ENCODE results near the gene NCLN.
"Not testable (repeated sequence)": the region's sequence is repeated elsewhere in the genome, so short reads cannot be mapped to it uniquely, and the experiment has no call there.

NCLN gene

DNA sequence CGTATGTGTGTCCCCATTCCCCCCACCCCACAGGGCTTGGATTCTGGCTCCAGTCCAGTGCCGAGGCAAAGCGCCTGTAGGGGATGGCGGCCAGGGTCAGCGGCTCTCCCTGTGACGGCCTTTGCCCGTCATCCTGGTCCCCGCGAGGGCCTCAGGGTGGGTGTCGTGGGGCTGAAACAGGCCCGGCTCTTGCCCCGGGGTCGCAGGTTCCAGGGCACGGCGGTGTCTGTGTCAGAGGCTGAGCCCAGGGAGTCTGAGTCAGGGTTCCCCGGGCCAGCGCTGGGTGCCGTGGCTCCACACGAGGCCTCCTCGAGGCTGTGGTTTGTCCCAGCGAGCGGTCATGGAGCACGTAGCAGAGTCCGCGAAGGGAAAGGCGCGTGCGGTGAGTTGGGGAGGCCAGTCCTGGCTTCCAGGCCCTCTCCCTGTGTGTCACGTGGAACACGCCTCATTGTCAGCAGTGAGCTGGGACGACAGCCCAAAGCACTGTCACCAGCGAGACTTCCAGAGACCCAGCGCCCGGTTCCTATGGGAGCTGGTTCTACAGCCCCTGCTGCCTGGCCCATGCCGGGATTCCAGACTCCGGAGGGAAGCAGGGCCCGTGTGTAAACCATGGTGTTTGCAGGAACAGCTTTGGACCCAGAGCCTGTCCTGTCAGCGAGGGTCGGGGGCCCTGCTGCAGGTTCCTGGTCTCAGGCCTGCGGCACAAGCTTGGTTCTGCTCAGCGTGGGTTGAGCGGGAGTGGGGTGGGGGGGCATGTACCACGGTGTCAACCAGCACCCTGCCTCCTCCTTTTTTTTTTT lies 13.4 kb downstream of the NCLN start:
- DNase-seq (ENCODE audit: low read depth), result no peak

DNA sequence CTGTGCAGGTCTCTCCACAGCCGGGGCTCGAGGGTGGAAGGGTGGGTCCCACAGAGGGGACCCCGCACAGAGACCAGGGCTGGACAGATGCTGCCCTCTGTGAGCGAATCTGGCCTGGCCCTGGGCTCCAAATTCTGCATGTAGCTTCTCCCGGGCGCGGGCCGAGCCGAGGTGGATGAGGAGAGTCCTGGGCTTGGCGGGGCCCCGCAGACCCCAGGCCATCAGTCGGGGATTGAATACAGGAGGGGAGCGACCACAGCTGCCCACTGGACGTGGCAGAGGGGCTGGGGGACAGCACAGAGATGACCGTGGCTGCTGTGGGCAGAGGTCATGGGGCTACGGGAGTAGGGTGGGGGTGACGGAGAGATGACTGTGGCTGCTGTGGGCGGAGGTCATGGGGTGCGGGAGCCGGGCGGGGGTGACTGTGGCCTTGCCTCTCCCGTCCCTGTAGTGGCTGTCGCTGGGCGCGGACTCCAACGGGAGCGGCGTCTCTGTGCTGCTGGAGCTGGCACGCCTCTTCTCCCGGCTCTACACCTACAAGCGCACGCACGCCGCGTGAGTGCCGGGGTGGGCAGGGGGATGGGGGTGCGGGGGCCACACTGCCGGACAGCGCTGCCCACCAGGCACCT lies 15.5 kb downstream of the NCLN start:
- no peak for DNase-seq (ENCODE audit: low read depth)

DNA sequence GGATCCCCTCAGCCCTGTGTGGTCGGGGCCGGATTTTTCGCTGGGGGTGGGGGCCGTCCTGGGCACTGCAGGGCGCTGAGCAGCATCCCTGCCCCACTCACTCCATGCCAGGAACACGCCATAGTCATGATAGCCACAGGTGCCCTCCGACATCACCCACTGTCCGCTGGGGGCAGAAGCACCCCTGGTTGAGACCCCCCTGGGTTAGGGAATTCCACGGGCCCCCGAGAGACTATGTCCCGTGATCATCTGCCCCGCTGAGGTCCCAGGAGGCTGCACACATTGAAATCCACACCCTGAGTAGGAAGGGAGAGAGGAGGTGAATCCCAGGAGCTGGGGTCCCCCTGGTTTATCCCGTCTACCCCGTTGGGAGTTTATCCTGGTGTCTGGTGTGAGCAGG lies 16.2 kb downstream of the NCLN start:
- DNase-seq (ENCODE audit: low read depth), result no peak

DNA sequence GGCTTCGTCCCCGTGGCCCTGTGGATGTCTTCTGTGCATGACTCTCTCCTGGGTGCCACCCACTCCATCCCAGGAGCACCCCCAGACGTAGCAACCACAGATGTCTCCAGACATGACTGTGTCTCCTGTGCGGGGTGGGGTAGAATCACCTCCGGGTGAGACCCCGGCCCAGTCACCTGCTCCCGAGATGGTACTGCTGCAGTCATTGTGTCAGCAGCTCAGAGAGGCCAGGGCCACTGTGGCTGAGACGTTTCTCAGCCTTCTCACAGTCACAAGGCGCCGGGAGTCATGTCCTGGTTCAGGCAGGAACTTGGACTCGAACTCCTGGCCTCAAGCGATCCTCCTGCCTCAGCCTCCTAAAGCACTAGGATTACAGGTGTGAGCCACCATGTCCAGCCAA lies 16.6 kb downstream of the NCLN start:
- DNase-seq (ENCODE audit: low read depth), result no peak

DNA sequence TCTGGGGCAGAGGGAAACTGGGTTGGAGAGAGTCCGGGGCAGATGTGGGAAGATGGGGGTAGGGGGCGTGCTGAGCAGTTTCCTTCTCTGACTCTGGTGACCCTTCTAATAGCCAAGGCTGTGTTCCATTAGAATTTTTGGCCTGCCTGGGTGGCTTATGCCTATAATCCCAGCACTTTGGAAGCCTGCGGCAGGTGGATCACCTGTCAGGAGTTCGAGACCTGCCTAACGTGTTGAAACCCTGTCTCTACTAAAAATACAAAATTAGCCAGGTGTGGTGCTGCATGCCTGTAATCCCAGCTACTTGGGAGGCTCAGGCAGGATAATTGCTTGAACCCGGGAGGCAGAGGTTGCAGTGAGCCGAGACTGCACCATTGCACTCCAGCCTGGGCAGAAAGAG lies 17.2 kb downstream of the NCLN start:
- not testable (repeated sequence) for DNase-seq (ENCODE audit: low read depth)

DNA sequence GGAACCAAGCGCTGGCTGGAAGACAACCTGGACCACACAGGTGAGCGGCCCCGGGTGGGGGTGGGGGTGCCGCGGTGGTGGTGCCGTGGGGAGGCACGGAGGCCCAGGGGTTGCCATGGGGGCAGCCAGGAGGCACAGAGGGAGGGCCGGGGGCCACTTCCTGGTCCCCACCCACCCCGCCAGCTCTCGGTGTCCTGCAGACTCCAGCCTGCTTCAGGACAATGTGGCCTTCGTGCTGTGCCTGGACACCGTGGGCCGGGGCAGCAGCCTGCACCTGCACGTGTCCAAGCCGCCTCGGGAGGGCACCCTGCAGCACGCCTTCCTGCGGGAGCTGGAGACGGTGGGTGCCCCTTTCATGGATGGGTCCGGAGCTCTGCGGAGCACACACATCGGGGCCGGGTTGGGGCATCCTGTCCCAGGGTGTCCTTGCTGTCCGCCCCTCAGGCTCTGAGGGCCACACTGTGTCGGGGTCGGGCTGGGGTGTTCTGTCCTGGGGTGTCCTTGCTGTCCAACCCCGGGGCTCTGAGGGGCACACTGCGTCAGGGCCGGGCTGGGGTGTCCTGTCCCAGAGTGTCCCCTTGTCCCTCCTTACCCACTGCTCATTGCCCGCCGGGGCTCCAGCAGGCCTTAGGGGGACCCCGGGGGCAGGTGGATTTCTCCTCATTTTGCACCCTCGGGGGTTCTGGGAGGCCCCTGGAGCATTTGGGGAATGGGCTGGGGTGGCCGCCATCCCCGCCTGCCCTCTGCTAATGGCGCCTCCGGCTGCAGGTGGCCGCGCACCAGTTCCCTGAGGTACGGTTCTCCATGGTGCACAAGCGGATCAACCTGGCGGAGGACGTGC lies 18.3 kb downstream of the NCLN start:
- DNase-seq (ENCODE audit: low read depth), result no peak

DNA sequence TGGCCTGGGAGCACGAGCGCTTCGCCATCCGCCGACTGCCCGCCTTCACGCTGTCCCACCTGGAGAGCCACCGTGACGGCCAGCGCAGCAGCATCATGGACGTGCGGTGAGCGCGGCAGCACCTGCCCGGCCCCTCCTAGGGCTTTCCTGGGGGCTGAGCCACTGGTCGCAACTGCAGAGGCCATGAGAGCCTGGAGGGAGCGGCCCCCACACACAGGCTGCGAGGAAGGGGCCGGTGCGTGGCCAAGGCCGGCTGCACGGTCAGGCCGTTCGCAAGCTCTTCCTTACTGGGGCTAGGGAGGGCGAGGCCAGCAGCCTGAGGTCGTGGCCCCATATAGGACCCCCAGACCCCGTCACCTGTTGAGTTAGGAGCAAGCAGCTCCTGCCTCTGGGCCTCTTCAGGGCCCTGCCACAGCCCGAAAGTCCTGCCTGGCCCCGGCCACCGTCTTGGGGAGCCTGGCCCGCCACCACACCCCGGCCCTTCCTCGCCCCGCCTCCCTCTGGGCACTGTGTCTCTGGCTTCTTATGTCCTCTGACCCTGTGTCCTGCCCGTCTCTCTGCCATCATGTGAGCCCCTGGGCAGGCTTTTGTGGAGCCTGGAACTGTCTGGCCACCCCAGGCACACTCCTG lies 19.0 kb downstream of the NCLN start:
- no peak for DNase-seq (ENCODE audit: low read depth)

DNA sequence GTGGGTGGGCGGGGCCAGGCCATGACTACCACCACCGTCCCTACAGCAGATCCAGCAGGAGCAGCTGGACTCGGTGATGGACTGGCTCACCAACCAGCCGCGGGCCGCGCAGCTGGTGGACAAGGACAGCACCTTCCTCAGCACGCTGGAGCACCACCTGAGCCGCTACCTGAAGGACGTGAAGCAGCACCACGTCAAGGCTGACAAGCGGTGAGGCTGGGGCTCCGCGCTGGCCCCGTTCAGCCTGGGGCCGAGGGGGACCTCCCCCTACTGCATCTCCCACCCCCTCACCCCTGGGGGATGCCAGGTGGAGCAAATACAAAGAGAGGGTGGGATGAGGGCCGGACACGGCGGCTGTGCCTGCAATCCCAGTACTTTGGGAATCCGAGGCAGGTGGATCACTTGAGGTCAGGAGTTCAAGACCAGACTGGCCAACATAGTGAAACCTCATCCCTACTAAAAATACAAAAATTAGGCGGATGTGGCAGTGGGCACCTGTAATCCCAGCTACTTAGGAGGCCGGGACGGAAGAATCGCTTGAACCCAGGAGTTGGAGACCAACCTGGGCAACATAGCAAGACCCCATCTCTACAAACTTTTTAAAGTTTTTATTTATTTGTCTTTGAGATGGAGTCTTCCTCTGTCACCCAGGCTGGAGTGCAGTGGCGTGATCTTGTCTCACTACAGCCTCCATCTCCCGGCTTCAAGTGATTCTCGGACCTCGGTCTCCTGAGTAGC lies 20.7 kb downstream of the NCLN start:
- no peak for DNase-seq (ENCODE audit: low read depth)

DNA sequence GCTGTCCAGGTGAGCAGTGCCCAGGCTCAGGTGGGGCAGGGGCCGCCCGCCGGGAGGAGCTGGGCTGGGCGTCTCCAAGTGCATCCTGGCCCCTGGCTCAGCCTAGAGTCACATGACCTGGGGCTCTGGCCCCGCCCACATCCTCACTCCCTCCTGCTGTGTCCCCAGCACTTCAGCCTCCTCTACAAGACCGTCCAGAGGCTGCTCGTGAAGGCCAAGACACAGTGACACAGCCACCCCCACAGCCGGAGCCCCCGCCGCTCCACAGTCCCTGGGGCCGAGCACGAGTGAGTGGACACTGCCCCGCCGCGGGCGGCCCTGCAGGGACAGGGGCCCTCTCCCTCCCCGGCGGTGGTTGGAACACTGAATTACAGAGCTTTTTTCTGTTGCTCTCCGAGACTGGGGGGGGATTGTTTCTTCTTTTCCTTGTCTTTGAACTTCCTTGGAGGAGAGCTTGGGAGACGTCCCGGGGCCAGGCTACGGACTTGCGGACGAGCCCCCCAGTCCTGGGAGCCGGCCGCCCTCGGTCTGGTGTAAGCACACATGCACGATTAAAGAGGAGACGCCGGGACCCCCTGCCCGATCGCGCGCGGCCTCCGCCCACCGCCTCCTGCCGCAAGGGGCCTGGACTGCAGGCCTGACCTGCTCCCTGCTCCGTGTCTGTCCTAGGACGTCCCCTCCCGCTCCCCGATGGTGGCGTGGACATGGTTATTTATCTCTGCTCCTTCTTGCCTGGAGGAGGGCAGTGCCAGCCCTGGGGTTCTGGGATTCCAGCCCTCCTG lies 21.9 kb downstream of the NCLN start:
- no peak for DNase-seq (ENCODE audit: low read depth)

DNA sequence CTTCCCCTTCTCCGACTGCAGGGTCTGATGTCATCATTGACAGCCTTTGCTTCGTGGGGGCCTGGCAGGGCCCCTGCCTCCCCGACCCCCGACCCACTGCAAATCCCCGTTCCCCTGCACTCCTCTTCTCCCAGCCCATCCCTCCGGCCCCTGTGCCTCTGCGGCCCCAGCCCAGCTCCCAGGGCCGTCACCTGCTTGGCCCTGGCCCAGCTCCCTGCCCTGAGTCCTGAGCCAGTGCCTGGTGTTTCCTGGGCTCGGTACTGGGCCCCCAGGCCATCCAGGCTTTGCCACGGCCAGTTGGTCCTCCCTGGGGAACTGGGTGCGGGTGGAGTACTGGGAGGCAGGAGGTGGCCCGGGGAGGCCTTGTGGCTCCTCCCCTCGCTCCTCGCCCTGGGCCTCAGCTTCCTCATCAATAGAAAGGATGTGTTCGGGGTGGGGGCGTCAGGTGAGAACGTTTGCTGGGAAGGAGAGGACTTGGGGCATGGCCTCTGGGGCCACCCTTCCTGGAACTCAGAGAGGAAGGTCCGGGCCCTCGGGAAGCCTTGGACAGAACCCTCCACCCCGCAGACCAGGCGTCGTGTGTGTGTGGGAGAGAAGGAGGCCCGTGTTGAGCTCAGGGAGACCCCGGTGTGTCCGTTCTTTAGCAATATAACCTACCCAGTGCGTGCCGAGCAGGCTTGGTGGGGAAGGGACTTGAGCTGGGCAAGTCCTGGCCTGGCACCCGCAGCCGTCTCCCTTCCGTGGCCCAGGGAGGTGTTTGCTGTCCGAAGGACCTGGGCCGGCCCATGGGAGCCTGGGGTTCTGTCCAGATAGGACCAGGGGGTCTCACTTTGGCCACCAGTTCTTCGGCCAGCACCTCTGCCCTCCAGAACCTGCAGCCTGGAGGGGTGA lies 22.8 kb downstream of the NCLN start:
- DNase-seq (ENCODE audit: low read depth), result no peak

DNA sequence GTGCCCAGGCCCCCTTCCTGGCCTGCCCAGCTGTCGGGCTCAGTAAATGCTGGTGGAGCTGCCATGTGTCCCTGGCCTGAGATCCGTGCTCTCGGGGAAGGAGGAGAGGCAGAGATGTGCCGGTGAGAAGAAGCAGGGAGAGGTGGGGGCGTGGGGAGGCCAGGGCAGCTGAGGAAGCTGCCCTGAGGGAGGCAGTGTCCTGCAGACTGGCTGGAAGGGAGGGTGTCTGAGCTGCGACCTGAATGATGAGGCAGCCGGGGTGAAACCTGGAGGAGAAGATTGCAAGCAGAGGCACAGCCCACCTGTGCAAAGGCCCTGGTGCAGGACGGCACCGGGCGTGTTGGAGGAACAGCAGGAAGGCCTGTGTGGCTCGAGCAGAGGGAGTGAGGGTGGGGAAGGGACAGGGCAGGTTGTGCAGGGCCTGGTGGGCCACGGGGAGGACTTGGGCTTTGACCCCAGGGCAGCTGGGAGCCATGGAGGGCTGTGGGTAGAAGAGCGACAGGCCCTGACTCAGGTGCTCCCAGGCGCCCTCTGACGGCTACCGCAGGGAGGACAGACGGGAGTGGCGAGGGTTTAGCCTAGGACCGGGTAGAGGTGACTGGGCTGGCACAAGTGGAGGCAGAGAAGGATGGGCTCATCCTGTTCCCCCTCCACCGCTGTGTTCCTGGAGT lies 24.8 kb downstream of the NCLN start:
- DNase-seq (ENCODE audit: low read depth), result peak; percentile 50

DNA sequence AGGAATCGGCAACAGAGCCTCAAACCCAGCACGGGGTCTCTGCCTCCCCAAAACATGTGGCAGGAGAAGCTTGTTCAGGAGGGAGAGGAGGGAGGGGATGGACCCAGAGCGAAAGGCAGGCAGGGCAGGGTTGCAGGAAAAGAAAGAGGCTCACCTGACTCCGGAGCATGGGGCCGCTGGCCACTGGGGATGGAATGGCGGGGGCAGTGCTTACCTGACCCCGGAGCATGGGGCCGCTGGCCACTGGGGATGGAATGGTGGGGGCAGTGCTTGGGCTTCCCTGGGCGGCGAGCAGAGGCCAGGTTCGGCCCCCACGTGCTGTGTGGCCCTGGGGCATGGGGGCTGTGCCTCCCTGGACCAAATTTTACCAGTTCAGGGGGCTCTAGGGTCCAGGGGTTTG lies 25.5 kb downstream of the NCLN start:
- no peak for DNase-seq (ENCODE audit: low read depth)

DNA sequence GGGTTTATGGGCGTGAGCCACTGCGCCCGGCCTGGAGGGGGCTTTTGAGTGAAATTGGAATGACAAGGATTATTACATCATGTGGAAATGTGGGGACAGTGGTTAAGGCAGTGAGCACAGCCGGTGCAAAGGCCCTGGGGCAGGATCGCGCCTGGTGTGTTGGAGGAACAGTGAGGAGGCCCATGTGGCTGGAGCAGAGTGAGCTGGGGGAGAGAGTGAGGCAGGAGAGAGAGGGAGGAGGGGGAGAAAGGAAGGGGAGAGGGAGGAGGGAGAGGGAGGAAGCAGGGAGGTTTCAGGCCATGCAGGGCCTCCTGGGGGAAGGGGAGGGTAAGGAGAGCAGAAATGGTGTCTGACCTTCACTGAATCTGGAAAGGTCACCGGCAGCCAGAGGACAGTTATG lies 27.4 kb downstream of the NCLN start:
- DNase-seq (ENCODE audit: low read depth), result no peak

DNA sequence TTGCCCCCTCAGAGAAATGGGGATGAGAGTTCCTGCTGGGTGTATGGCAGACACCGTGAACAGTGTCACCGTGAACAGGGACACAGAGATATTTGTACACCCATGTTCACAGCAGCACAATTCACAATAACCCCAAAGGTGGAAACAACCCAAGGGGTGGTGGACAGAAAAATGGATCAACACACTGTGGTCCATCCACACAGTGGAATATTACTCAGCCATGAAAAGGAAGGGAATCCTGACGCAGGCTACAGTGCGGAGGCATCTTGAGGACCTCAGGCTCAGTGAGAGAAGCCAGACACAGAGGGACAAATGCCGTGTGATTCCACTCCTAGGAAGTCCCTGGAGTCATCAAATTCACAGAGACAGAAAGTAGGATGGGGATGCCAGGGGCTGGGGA lies 31.1 kb downstream of the NCLN start:
- DNase-seq (ENCODE audit: low read depth), result no peak

DNA sequence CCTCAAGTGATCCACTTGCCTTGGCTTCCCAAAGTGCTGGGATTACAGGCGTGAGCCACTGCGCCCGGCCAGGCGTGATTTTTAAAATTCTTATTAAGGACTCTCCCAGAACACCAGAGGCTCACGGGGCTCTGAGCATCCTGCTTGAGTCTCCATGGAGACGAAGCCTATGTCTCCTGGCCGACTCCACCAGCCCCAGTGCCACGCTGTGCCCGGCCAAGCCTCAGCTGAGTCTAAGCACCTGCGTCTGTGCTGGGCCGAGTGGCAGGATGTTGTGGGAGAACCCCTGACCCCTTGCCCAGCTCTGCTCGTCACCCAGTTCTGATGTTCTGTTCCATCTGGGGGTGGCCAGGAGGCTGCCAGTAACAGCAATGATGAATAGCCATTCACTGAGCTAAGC lies 34.8 kb downstream of the NCLN start:
- DNase-seq (ENCODE audit: low read depth), result no peak

DNA sequence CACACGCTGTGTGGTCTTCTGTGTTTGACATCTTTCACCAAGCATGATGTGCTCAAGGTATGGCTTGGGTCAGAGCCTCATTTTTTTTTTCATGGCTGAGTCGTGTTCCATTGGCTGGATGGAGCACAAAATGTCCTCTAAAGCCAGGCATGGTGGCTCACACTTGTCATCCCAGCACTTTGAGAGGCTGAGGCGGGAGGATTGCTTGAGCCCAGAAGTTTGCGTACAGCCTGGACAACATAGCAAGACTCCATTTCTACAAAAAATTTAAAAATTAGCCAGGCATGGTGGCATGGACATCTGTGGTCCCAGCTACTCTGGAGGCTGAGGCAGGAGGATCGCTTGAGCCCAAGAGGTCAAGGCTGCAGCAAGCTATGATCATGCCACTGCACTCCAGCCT lies 35.8 kb downstream of the NCLN start:
- DNase-seq (ENCODE audit: low read depth), result not testable (repeated sequence)

DNA sequence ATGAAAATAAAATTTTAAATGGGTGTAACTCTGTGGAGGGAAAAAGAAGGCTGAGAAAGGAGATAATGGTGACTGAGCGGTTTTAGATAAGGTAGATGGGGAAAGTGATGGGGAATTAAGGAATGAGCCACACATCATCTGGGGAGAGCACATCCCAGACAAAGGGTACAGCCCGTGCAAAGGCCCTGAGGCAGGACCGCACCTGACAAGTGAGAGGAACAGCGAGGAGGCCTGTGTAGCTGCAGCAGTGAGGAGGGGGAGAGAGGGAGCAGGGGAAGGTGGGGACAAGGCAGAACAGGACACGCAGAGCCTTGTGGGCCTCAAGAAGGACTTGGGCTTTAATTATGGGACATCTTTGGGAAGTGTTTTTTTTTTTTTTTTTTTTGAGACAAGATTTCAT lies 37.0 kb downstream of the NCLN start:
- DNase-seq (ENCODE audit: low read depth), result no peak

DNA sequence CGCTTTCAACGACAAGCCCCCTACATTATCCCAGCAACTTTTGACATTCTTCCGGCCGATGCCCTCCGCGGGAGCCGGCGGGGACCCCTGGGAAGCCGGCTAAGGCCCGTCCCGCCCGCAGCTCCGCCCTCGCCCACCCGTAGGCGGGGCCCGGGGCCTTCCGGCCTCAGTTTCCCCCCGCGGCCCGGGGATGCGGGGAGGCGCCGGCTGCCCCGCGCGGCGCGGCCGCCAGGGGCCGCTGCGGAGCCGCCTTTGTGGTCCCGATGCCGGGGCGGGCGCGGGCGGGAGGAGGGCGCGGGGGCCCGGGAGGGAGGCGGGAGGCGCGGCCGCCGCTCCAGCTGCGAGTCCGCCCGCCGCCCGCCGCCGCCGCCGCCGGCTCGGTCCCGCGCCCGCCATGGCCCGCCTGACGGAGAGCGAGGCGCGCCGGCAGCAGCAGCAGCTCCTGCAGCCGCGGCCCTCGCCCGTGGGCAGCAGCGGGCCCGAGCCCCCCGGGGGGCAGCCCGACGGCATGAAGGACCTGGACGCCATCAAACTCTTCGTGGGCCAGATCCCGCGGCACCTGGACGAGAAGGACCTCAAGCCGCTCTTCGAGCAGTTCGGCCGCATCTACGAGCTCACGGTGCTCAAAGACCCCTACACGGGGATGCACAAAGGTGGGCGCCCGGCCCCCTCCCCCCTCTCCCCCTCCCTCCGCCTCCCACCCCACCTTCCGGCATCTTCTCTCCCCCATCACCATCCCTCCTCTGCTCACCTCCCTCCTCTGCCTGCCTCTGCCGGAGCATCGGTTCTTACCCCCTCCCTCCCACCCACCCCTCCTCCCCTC lies 38.8 kb downstream of the NCLN start, which contains the start of gene CELF5:
TSS of gene CELF5 (plus strand) at position 316 of the 823 bp plus-strand sequence. CDS start at position 395, 79 bp downstream.
- peak; percentile 16 for DNase-seq (ENCODE audit: low read depth)

DNA sequence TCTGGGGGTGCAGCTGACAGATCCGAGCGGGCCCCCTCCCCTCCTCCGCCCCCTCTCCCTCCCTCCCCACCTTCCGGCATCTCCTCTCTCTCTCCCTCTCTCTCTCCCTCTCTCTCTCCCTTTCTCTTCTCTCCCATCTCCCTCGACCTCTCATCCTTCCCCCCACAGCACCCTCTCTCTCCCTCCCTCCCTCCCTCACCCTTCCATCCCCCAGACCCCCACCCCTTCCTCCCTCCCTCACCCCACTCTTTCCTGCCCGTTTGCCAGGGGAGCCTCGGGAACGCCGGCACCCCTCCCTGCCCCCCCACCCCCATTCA lies 39.4 kb downstream of the NCLN start:
- DNase-seq (ENCODE audit: low read depth), result no peak

Data from stimulated activated CD8-positive, alpha-beta memory T cell treated with anti-CD3 and anti-CD28 coated beads, Interleukin-12 subunit alpha, Interleukin-12 subunit beta, amount 100 ng/mL, for 1 hour (primary cell).